ENCODE results near the gene STXBP2.

Gene STXBP2

DNA sequence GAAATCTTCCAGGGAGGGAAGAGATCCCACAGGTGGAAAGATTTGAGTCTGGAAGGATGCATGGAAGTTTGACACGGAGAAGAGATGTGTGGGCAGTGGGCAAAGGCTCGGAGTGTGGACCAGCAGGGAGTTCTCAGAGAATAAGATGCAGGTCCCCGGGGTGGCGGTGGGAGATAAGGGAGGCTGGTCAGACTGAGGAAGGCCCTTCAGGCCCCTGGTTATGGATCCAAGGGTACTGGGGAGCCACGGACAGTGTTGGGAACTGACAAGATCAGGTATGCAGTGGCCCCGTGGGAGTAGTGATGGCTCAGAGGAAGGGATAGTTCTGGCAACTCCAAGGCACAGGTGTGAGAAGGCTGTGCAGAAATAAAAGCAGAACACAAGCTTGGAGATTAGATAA is 38.7 kb upstream of the STXBP2 start:
- H3K4me3 ChIP-seq (ENCODE audit: low read depth, low read length), result no peak overlapping the region
- DNase-seq (ENCODE audit: low read depth), result no peak
- TF ChIP-seq CTCF (conservative IDR thresholded peaks at IDR 0.05; ENCODE audit: low read depth, low read length), result no peak

DNA sequence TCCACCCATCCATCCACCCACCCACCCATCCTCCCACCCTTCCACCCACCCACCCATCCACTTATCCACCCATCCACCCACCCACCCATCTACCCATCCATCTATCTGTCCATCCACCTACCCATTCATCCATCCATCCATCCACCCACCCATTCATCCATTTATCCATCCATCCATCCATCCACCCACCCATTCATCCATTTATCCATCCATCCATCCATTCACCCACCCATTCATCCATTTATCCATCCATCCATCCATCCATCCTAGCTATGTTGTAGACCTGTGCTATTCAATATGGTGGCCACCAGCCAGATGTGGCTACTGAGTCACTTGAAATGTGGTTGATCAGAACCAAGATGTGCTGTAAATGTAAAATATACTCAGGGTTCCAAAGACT is 36.2 kb upstream of the STXBP2 start:
- no peak for DNase-seq (ENCODE audit: low read depth)
- no peak for TF ChIP-seq CTCF (conservative IDR thresholded peaks at IDR 0.05; ENCODE audit: low read depth, low read length)
- no peak overlapping the region for H3K4me3 ChIP-seq (ENCODE audit: low read depth, low read length)

- no peak overlapping the region for H3K4me3 ChIP-seq (ENCODE audit: low read depth, low read length)
- no peak for TF ChIP-seq CTCF (conservative IDR thresholded peaks at IDR 0.05; ENCODE audit: low read depth, low read length)
- DNase-seq (ENCODE audit: low read depth), result no peak
These were observed 34.5 kb upstream of the STXBP2 start for GRCh38 chr19:7602240-7602934.

GRCh38 chr19:7602935-7603497 is 33.9 kb upstream of the STXBP2 start:
- no peak overlapping the region for H3K4me3 ChIP-seq (ENCODE audit: low read depth, low read length)
- no peak for DNase-seq (ENCODE audit: low read depth)
- TF ChIP-seq CTCF (conservative IDR thresholded peaks at IDR 0.05; ENCODE audit: low read depth, low read length), result no peak

DNA sequence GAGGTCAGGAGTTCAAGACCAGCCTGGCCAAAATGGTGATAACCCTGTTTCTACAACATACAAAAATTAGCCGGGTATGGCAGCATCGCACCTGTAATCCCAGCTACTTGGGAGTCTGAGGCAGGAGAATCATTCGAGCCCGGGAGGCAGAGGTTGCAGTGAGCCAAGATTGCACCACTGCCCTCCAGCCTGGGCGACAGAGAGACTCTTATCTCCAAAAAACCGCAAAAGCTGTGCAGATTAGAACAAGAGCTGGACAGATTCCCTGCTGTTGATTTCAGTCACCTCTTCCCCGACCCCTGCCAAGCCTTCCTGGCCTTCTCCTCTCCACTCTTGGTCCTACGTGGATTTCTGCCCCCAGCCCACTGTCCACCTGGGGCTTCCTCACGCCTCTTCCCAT is 33.0 kb upstream of the STXBP2 start:
- no peak for TF ChIP-seq CTCF (conservative IDR thresholded peaks at IDR 0.05; ENCODE audit: low read depth, low read length)
- H3K4me3 ChIP-seq (ENCODE audit: low read depth, low read length), result no peak overlapping the region
- DNase-seq (ENCODE audit: low read depth), result no peak

DNA sequence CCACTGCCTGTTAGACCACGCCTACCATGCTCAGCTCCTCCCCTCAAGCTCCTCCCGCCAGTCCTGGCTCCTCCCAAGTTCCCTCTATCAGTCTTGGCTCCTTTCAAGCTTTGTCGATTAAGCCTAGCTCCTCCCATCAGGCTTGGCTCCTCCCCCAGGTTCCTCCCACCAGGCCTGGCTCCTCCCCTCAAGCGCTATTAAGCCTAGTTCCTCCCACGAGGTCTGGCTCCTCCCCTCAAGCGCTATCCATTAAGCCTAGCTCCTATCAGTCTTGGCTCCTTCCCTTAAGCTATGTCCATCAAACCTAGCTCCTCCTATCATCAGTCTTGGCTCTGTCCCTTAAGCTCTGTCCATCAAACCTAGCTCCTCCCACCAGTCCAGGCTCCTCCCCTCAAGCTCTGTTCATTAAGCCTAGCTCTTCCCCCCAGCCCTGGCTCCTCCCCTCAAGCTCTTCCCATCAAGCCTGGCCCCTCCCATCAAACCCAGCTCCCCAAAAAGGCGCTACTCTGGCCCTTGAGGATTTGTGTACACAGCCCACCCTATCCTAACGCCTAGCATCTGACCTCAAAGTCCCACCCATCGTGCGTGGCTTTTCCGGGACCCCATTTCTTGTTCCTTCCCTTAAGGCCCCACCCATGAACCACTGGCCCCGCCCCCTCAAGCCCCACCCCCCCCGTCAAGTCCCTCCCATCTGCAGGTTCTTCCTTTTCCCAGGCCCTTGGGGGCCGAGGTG is 31.3 kb upstream of the STXBP2 start:
- peak; percentile 19 for DNase-seq (ENCODE audit: low read depth)
- no peak for TF ChIP-seq CTCF (conservative IDR thresholded peaks at IDR 0.05; ENCODE audit: low read depth, low read length)
- H3K4me3 ChIP-seq (ENCODE audit: low read depth, low read length), result no peak overlapping the region

Measured in choroid plexus epithelial cell (primary cell).